Uterus (tissue), 2 donors: ENCODE data around the gene MGAM2.

Source experiments
- CTCF ChIP-seq, 4 experiments: fragments of 200-600 bp in 2 of 4; fragments of 450-650 bp in 2 of 4; sonication (generic) in 2 of 4; IDR thresholded peaks; one replicate each; pipeline ENCODE4 v1.5.1; 2016 to 2019; ENCODE audit warnings: antibody characterized with exemption in 4 of 4, mild to moderate bottlenecking in 2 of 4, moderate library complexity in 1 of 4
- POLR2A ChIP-seq, 2 donors: fragments of 450-650 bp; IDR thresholded peaks; one replicate each; pipeline ENCODE4 v1.6.1; 2016; ENCODE audit warnings: antibody characterized with exemption in 2 of 2, mild to moderate bottlenecking in 1 of 2, moderate library complexity in 1 of 2

GRCh38 chr7:142243823-142244222 is 132.3 kb downstream of the MGAM2 start:
- TF ChIP-seq CTCF (IDR thresholded peaks at IDR 0.05) (no peak), POLR2A (IDR thresholded peaks at IDR 0.05) (no peak)
